Right cardiac atrium (tissue), 5 donors: ENCODE results near the gene MORN5. TPM values are rescaled to one million over a fixed set of nuclear protein-coding genes. Genes with fewer than 3 reads are reported as not detected.

ENCODE experiments used
- ATAC-seq, 2 donors: fragments of 200-7000 bp; cut with Tn5 transposase; one replicate each; pipeline versions ENCODE4 v1.8.0 to v1.9.1; 2020; ENCODE audit warnings: moderate library complexity in 2 of 2, mild to moderate bottlenecking in 1 of 2
- DNase-seq, 3 donors: peaks; one replicate each; pipeline ENCODE4 v3.0.0-alpha.2; 2020
- H3K27ac ChIP-seq: one replicate; pipeline ENCODE4 v1.5.1; 2013; ENCODE audit warnings: mild to moderate bottlenecking, low read length, control low read depth, moderate library complexity
- H3K27me3 ChIP-seq: one replicate; pipeline ENCODE4 v1.6.1; 2013; ENCODE audit not compliant: control insufficient read depth, insufficient read depth
- H3K4me1 ChIP-seq: one replicate; pipeline ENCODE4 v1.6.1; 2013; ENCODE audit warnings: low read length; ENCODE audit not compliant: control insufficient read depth, insufficient read depth
- H3K4me3 ChIP-seq: one replicate; pipeline ENCODE4 v1.5.1; 2013; ENCODE audit warnings: low read length, control low read depth
- H3K9me3 ChIP-seq: one replicate; pipeline ENCODE4 v1.6.1; 2013; ENCODE audit warnings: low read length; ENCODE audit not compliant: control insufficient read depth
- WGBS: extraction: QIAGEN DNeasy Blood & Tissue Kit; methylation state at CpG from one replicate; pipeline ENCODE4 v1.1.7; 2013; 5-methylcytosine and 5-hydroxymethylcytosine counted together
- intact Hi-C, 4 donors: fragments of 100-400 bp; cut with DNase I; formaldehyde crosslinking; loops; one replicate each; pipeline versions ENCODE4 v1.11.0 to v1.14.0; 2022 to 2023
- microRNA-seq, 2 donors: library from miRNA; unstranded; fragments of <30 nt; microRNA quantifications; one replicate each; pipeline ENCODE4 v1.2.0, GENCODE V29; 2020 to 2021
- polyA plus RNA-seq: library from polyadenylated mRNA; stranded (reverse); fragments of 200-250 nt; gene quantifications from one replicate; pipeline ENCODE4 v1.2.3, GENCODE V29; 2013
- total RNA-seq, 4 donors: library from RNA; stranded (reverse); fragmentation: NEBNext Ultra II Directional; extraction: Animal tissue kit (Norgen Biotek cat#: 25700); gene quantifications; one replicate each; pipeline ENCODE4 v1.2.1, GENCODE V29; 2021
- donor health status: healthy with polysubstance abuse.
- donor health status: DM: no; HTN: yes; CAD: no.
- donor health status: DM: no; HTN: no; CAD: no.
- donor health status: DM: no; HTN: yes; CAD: no; lungs with severe emphysema.
- donor health status: DM: yes; HTN: yes; CAD: no.

Gene MORN5
- total and polyA plus RNA-seq, 5 donors = 0.25 TPM; not detected in 4

GRCh38 chr9:122239722-122240121 is 80.0 kb downstream of the MORN5 start:
- ATAC-seq = peak; percentile 73 to 83
- peak in 1 of 3 donors; percentile 67 for DNase-seq
- intact Hi-C loops = loop anchor here in 1 of 4 donors (10.0 kb wide), 1 partner anchor 85 kb away; the partner anchor contains the start of genes MORN5 and NDUFA8
- Histone ChIP-seq H3K4me1 (no peaks in the 10 kb centered on the region), H3K9me3 (no peaks in the 10 kb centered on the region), H3K27ac (no peak overlapping the region), H3K27me3 (no peaks in the 10 kb centered on the region), H3K4me3 (no peak overlapping the region)
- 67% methylated on average over 5 of the region's 5 CpGs for WGBS

GRCh38 chr9:122244349-122244748 is 84.6 kb downstream of the MORN5 start:
- no peak overlapping the region for H3K4me3 ChIP-seq
- no peak overlapping the region for H3K27ac ChIP-seq
- DNase-seq (no peak), ATAC-seq (no peak)
- intact Hi-C loops = loop anchor here in 1 of 4 donors (10.0 kb wide), 1 partner anchor 90 kb away; the partner anchor contains the start of genes MORN5 and NDUFA8
- no peaks in the 10 kb centered on the region for H3K27me3 ChIP-seq
- WGBS = 91% methylated on average over 3 of the region's 3 CpGs
- no peaks in the 10 kb centered on the region for H3K9me3 ChIP-seq
- peaks cover 2% of the 10 kb centered on the region for H3K4me1 ChIP-seq

- DNase-seq = no peak
- no peak for ATAC-seq
- Histone ChIP-seq H3K4me3 (no peak overlapping the region), H3K4me1 (peaks cover 2% of the 10 kb centered on the region), H3K27ac (no peak overlapping the region), H3K9me3 (no peaks in the 10 kb centered on the region), H3K27me3 (no peaks in the 10 kb centered on the region)
- intact Hi-C loops = loop anchor here in 1 of 4 donors (10.0 kb wide), 1 partner anchor 92 kb away; the partner anchor contains the start of genes MORN5 and NDUFA8
- WGBS = 81% methylated on average over 3 of the region's 3 CpGs
Measured at GRCh38 chr9:122246666-122247065, 87.0 kb downstream of the MORN5 start.

- no peaks in the 10 kb centered on the region for H3K27me3 ChIP-seq
- H3K9me3 ChIP-seq = no peaks in the 10 kb centered on the region
- no peak for DNase-seq
- H3K27ac ChIP-seq = no peak overlapping the region
- no peak overlapping the region for H3K4me3 ChIP-seq
- peaks cover 2% of the 10 kb centered on the region for H3K4me1 ChIP-seq
- 79% methylated on average over 5 of the region's 5 CpGs for WGBS
- intact Hi-C loops = loop anchor here in 1 of 4 donors (10.0 kb wide), 1 partner anchor 94 kb away; the partner anchor contains the start of genes MORN5 and NDUFA8
- no peak for ATAC-seq
Measured at GRCh38 chr9:122248448-122248865, 88.7 kb downstream of the MORN5 start.

Small RNAs within 50 kb of the gene (microRNA-seq; reads per million reads assigned to microRNA genes)
- gene MIR4478 = 0 reads per million in 2 donors

Other genes with a start within 250 kb of the MORN5 start
- 1 to 10 TPM; 3.5 to 8.6 (median 5.8) TPM for gene TTLL11, start 66.6 kb upstream of the MORN5 start, total RNA-seq
- gene TTLL11, start 66.6 kb upstream of the MORN5 start, polyA plus RNA-seq = 3.4 TPM
- gene NDUFA8, start 129 bp upstream of the MORN5 start, total RNA-seq = 100 to 1,000 TPM; 210 to 307 (median 265) TPM
- 683 TPM for gene NDUFA8, start 129 bp upstream of the MORN5 start, polyA plus RNA-seq
- gene LHX6, start 69.0 kb downstream of the MORN5 start, total RNA-seq = 1 to 10 TPM; 1.2 to 6.4 (median 1.8) TPM
- gene LHX6, start 69.0 kb downstream of the MORN5 start, polyA plus RNA-seq = 2.9 TPM
- gene RBM18, start 104.9 kb downstream of the MORN5 start, total RNA-seq = 10 to 100 TPM; 30.4 to 36.2 (median 33.2) TPM
- gene RBM18, start 104.9 kb downstream of the MORN5 start, polyA plus RNA-seq = 13.8 TPM
- gene MRRF, start 105.0 kb downstream of the MORN5 start, total RNA-seq = 10 to 100 TPM; 24.9 to 33.8 (median 28.7) TPM
- gene MRRF, start 105.0 kb downstream of the MORN5 start, polyA plus RNA-seq = 23.1 TPM
- gene PTGS1, start 211.1 kb downstream of the MORN5 start, total RNA-seq = 10 to 100 TPM; 11.7 to 29.2 (median 22.6) TPM
- gene PTGS1, start 211.1 kb downstream of the MORN5 start, polyA plus RNA-seq = 4.5 TPM